Uterus (tissue), 4 donors: ENCODE data around the gene PTK7. TPM values are rescaled to one million over a fixed set of nuclear protein-coding genes. Genes with fewer than 3 reads are reported as not detected.
A peak's percentile ranks its signal among the peaks of the same experiment; 100 is the strongest.

ENCODE experiments used
- DNase-seq, 2 donors: peaks; one replicate each; pipeline ENCODE4 v3.0.0-alpha.2; 2019 to 2020
- H3K27ac ChIP-seq, 2 donors: fragments of 200-600 bp; sonication (generic); 1 replicate in 1 of 2; 2 replicates in 1 of 2; pipeline ENCODE4 v1.5.1; 2016 to 2018
- H3K27me3 ChIP-seq, 2 donors: fragments of 200-600 bp; sonication (generic); one replicate each; pipeline ENCODE4 v1.5.1; 2018 to 2019; ENCODE audit warnings: control low read depth in 1 of 2
- H3K36me3 ChIP-seq, 2 donors: fragments of 200-600 bp; sonication (generic); one replicate each; pipeline ENCODE4 v1.5.1; 2019; ENCODE audit warnings: control low read depth in 1 of 2
- H3K4me1 ChIP-seq, 2 donors: fragments of 200-600 bp; sonication (generic); one replicate each; pipeline ENCODE4 v1.5.1; 2018 to 2019; ENCODE audit warnings: control low read depth in 1 of 2
- H3K4me3 ChIP-seq, 2 donors: fragments of 200-600 bp; sonication (generic); 1 replicate in 1 of 2; 2 replicates in 1 of 2; pipeline ENCODE4 v1.5.1; 2018 to 2019; ENCODE audit warnings: mild to moderate bottlenecking in 1 of 2
- H3K9me3 ChIP-seq, 2 donors: fragments of 200-600 bp; sonication (generic); one replicate each; pipeline ENCODE4 v1.5.1; 2019; ENCODE audit warnings: control low read depth in 1 of 2
- CTCF ChIP-seq, 4 experiments: fragments of 200-600 bp in 2 of 4; fragments of 450-650 bp in 2 of 4; sonication (generic) in 2 of 4; IDR thresholded peaks; one replicate each; pipeline ENCODE4 v1.5.1; 2016 to 2019; ENCODE audit warnings: antibody characterized with exemption in 4 of 4, mild to moderate bottlenecking in 2 of 4, moderate library complexity in 1 of 4
- POLR2A ChIP-seq, 2 donors: fragments of 450-650 bp; IDR thresholded peaks; one replicate each; pipeline ENCODE4 v1.6.1; 2016; ENCODE audit warnings: antibody characterized with exemption in 2 of 2, mild to moderate bottlenecking in 1 of 2, moderate library complexity in 1 of 2
- intact Hi-C: fragments of 100-400 bp; cut with DNase I; formaldehyde crosslinking; loops from one replicate; pipeline ENCODE4 v1.15.1; 2023; ENCODE audit warnings: low total_unique reads
- total RNA-seq, 4 donors: library from RNA; depleted of rRNA in 3 of 4; stranded (reverse); fragments of >200 nt in 3 of 4; gene quantifications; one replicate each; pipeline versions ENCODE4 v1.1.0 to v1.2.4, GENCODE V29; 2014 to 2023
- donor health status: DM: yes; HTN: yes; CAD: no.

The PTK7 gene
- total RNA-seq, result 100 to 1,000 TPM in 3 of 4 donors, 10 to 100 TPM in 1; 53.8 to 247 (median 153) TPM

DNA sequence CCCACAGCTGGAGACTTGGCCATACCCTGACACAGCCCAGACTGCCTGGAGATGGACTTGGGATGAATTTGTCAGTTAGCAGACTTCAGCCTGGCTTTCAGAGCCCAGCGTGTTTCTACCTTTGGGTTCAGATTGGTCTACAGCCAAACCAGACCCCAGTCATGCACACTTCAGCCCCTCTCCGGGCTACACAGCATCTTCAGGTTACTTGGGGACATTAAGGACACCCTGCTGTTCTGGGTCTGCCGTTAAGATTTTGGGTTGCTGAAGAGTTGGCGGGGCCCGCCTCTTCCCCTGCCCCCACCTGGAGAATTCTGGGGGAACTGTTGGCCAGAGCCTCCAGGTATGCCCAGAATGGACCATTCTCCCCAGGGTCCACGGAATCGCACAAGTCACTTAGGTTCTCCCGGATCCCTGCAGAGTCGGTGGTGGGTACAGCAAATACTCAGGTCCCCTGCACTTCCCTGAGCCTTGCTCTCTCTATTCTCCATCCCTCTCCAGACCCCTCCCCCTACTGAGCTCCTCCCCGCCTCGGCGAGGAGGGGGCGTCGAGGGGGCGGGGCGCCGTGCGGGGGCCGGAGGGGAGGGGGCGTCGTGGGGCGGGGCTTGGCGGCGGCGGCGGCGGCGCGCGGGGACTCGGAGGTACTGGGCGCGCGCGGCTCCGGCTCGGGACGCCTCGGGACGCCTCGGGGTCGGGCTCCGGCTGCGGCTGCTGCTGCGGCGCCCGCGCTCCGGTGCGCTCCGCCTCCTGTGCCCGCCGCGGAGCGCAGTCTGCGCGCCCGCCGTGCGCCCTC is at the start of gene PTK7:
Gene PTK7 (plus strand): TSS at position 645 of the 794 bp plus-strand sequence. CDS start 175 bp downstream, outside the sequence.
- Histone ChIP-seq H3K4me3 (peak within 1 kb of the TSS; percentile 69 to 80), H3K27me3 (no peaks in the 10 kb centered on the region), H3K9me3 (no peaks in the 10 kb centered on the region), H3K36me3 (no peaks in the 10 kb centered on the region), H3K4me1 (peaks cover 0 to 4% of the 10 kb centered on the region in 2 donors), H3K27ac (peak within 1 kb of the TSS; percentile 85 to 94)
- TF ChIP-seq CTCF (IDR thresholded peaks at IDR 0.05) (no peak), POLR2A (IDR thresholded peaks at IDR 0.05) (peak in 1 of 2 donors; percentile 60)
- peak; percentile 69 to 79 for DNase-seq
- intact Hi-C loops, result loop anchor here (10.0 kb wide), 1 partner anchor 49 kb away; no protein-coding TSS in a partner anchor

GRCh38 chr6:43026365-43026764 is 49.7 kb upstream of the PTK7 start:
- Histone ChIP-seq H3K27ac (no peak overlapping the region), H3K9me3 (no peaks in the 10 kb centered on the region), H3K36me3 (no peaks in the 10 kb centered on the region), H3K4me1 (peaks cover 0 to 8% of the 10 kb centered on the region in 2 donors), H3K4me3 (no peak overlapping the region), H3K27me3 (no peaks in the 10 kb centered on the region)
- intact Hi-C loops, result no loop called here
- no peak for DNase-seq
- TF ChIP-seq POLR2A (IDR thresholded peaks at IDR 0.05), result no peak
- no peak for TF ChIP-seq CTCF (IDR thresholded peaks at IDR 0.05)

DNA sequence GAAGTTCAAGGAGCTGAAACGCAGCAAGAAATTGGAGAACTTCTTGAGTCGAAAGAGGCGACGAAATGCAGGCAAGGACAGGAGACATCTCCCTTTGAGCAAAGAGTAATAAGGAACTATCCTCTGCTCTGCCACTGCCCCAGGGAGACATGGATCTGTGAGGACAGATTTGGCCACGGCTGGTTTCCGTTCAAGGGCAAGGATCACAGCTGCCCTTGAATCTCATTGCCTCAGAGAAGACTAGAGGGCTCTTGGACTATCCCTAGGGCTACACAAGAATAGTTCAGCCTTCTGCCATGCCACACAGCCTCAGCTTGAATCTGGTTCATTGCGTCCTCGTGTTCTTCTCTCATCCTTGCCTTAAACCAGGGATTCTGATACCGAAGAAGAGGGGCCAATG is 47.0 kb upstream of the PTK7 start:
- DNase-seq, result no peak
- H3K4me1 ChIP-seq, result no peaks in the 10 kb centered on the region
- H3K27me3 ChIP-seq, result no peaks in the 10 kb centered on the region
- no peak overlapping the region for H3K27ac ChIP-seq
- intact Hi-C loops, result no loop called here
- H3K9me3 ChIP-seq, result no peaks in the 10 kb centered on the region
- no peaks in the 10 kb centered on the region for H3K36me3 ChIP-seq
- H3K4me3 ChIP-seq, result no peak overlapping the region
- TF ChIP-seq CTCF (IDR thresholded peaks at IDR 0.05) (no peak), POLR2A (IDR thresholded peaks at IDR 0.05) (no peak)

DNA sequence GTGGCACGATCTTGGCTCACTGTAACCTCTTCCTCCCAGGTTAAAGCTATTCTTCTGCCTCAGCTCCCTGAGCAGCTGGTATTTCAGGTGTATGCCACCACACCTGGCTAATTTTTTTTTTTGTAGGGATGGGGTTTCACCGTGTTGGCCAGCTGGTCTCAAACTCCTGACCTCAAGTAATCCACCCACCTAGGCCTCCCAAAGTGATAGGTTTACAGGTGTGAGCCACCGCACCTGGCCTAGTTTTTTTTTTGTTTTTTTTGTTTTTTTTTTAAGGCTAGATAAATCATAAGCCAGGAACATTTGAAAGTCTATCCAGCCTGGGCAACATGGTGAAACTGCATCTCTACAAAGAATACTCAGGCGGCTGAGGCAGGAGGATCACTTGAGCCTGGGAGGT is 43.8 kb upstream of the PTK7 start:
- no peak for TF ChIP-seq POLR2A (IDR thresholded peaks at IDR 0.05)
- TF ChIP-seq CTCF (IDR thresholded peaks at IDR 0.05), result no peak
- Histone ChIP-seq H3K27ac (no peak overlapping the region), H3K4me3 (no peak overlapping the region), H3K36me3 (no peaks in the 10 kb centered on the region), H3K27me3 (no peaks in the 10 kb centered on the region), H3K4me1 (no peaks in the 10 kb centered on the region), H3K9me3 (no peaks in the 10 kb centered on the region)
- DNase-seq, result no peak
- intact Hi-C loops, result no loop called here

GRCh38 chr6:43033496-43034189 is 42.5 kb upstream of the PTK7 start:
- no peak for DNase-seq
- intact Hi-C loops, result no loop called here
- Histone ChIP-seq H3K27me3 (no peaks in the 10 kb centered on the region), H3K4me1 (no peaks in the 10 kb centered on the region), H3K4me3 (no peak overlapping the region), H3K27ac (no peak overlapping the region), H3K36me3 (no peaks in the 10 kb centered on the region), H3K9me3 (no peaks in the 10 kb centered on the region)
- no peak for TF ChIP-seq CTCF (IDR thresholded peaks at IDR 0.05)
- no peak for TF ChIP-seq POLR2A (IDR thresholded peaks at IDR 0.05)
